Panc1 (cell line): ENCODE data around the gene ATP7B. TPM values are rescaled to one million over a fixed set of nuclear protein-coding genes. Genes with fewer than 3 reads are reported as not detected.

Source experiments
- ATAC-seq: fragments of 200-7000 bp; cut with Tn5 transposase; 2 replicates; pipeline ENCODE4 v1.9.1; 2020; ENCODE audit warnings: mild to moderate bottlenecking, moderate library complexity
- BruUV-seq: library from RNA; stranded (reverse); fragments of 400-500 nt; replicated peaks from 2 replicates; lab custom pipeline; 2021; lab: Mats Ljungman, UMichigan
- CTCF ChIA-PET: fragments of 300-600 bp; sonication (Branson Sonifier 250); formaldehyde crosslinking; loops from one replicate; lab custom pipeline; 2022; ENCODE audit warnings: antibody characterized with exemption; lab: Charles Lee
- POLR2A ChIA-PET: fragments of 300-600 bp; sonication (Branson Sonifier 250); formaldehyde crosslinking; loops from one replicate; lab custom pipeline; 2022; ENCODE audit warnings: antibody characterized with exemption; lab: Charles Lee
- DNase-seq: peaks from one replicate; pipeline ENCODE4 v3.0.0-alpha.2; 2010; ENCODE audit warnings: low read depth, low spot score
- H3K27ac ChIP-seq: 2 replicates; pipeline ENCODE4 v1.5.1; 2011; ENCODE audit warnings: mild to moderate bottlenecking, low read length, inconsistent platforms
- H3K27me3 ChIP-seq: fragments of 200-500 bp; sonication (Bioruptor generic); 2 replicates; pipeline ENCODE4 v1.6.0; 2014; ENCODE audit warnings: low read length, inconsistent platforms; ENCODE audit not compliant: control insufficient read depth, insufficient read depth
- H3K36me3 ChIP-seq: fragments of 200-500 bp; sonication (Bioruptor generic); 2 replicates; pipeline ENCODE4 v1.5.1; 2014; ENCODE audit warnings: inconsistent platforms, mild to moderate bottlenecking, low read length, moderate library complexity; ENCODE audit not compliant: control insufficient read depth, insufficient read depth
- H3K4me1 ChIP-seq: 2 replicates; pipeline ENCODE4 v1.5.1; 2011; ENCODE audit warnings: inconsistent platforms, mild to moderate bottlenecking, low read length, moderate library complexity; ENCODE audit not compliant: control insufficient read depth, insufficient read depth
- H3K4me3 ChIP-seq, 2 experiments: 2 replicates each; pipeline ENCODE4 v1.5.1; 2011 to 2012; ENCODE audit warnings: low read depth in 2 of 2, low read length in 2 of 2, mild to moderate bottlenecking in 2 of 2, inconsistent platforms in 1 of 2, moderate library complexity in 1 of 2
- H3K9me3 ChIP-seq: fragments of 200-500 bp; sonication (Bioruptor generic); 2 replicates; pipeline ENCODE4 v1.5.1; 2014; ENCODE audit warnings: low read depth, mild to moderate bottlenecking, inconsistent platforms, low read length, moderate library complexity; ENCODE audit not compliant: control insufficient read depth, insufficient read depth
- POLR2AphosphoS5 ChIP-seq: IDR thresholded peaks from 2 replicates; pipeline ENCODE4 v1.6.1; 2012; ENCODE audit warnings: mild to moderate bottlenecking, low read depth, low read length, moderate library complexity
- REST ChIP-seq, 2 experiments: IDR thresholded peaks; 2 replicates each; pipeline ENCODE4 v1.6.1; 2011 to 2012; ENCODE audit warnings: low read depth in 2 of 2, control low read depth in 1 of 2, low read length in 1 of 2, mild to moderate bottlenecking in 1 of 2, moderate library complexity in 1 of 2; ENCODE audit not compliant: insufficient read depth in 1 of 2
- SIN3A ChIP-seq: IDR thresholded peaks from 2 replicates; pipeline ENCODE4 v1.6.1; 2012; ENCODE audit warnings: low read depth, mild to moderate bottlenecking, low read length, moderate library complexity, borderline replicate concordance; ENCODE audit not compliant: insufficient read depth
- TCF7L2 ChIP-seq: IDR thresholded peaks from 2 replicates; pipeline ENCODE4 v1.6.1; 2011; ENCODE audit warnings: mild to moderate bottlenecking, low read depth, low read length, inconsistent platforms
- in situ Hi-C: cut with HindIII; loops from 2 replicates; pipeline ENCODE4 v1.10.0; 2016; ENCODE audit warnings: low sequenced_read_pairs, low pct_unique_long_range_greater_than_20kb
- intact Hi-C: fragments of 100-400 bp; cut with micrococcal nuclease; formaldehyde crosslinking; loops from one replicate; pipeline ENCODE4 v1.10.0; 2022; ENCODE audit not compliant: unreplicated experiment
- total RNA-seq: library from RNA; stranded (reverse); gene quantifications from one replicate; pipeline ENCODE4 v1.2.1, GENCODE V29; 2021; ENCODE audit not compliant: unreplicated experiment
- TF ChIP-seq, protein P1 (sequence below): fragments of 450-650 bp; IDR thresholded peaks from 2 replicates; pipeline ENCODE4 v1.5.1; 2017; ENCODE audit warnings: mild to moderate bottlenecking

ATP7B gene
- total RNA-seq, 1 experiment from 2014 or later: 19.6 TPM

DNA sequence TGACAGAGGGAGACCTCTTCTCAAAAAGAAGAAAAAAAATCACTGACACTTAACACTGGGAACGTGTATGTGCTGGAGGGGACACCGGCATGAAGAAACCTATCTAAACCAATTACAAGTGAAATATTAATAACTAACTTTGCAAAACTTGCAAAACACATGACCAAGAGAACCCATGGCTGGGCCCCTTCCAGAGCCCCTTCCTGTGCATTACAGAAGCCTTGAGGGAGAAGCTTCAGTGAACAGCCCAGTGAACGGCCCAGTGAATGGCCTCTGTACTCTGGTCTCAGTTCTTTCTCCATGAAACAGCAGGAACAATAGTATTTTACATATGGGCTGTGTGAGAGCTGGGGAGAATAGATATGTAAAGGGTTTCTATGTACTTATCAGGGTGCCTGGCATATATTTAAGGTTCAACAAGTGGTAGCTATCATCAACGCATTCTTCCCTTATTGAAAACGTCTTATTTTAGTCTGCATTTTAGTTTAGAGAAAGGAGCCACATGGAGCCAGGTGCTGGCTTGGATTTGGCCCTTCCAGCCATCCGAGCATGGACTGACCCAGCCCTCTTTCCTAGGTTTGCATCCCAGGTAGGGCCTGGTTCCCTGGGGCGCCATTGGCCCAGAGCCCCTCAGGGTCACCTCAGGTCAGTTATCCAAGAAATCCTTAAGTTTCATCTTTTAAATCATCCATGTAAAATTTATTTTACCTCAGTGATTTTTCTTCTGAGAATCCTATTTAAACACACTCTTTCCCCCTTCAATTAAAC, 95.0 kb downstream of the ATP7B start:
- no peaks in the 10 kb centered on the region for H3K36me3 ChIP-seq
- BruUV-seq: no TSS peak
- no peak for ATAC-seq
- H3K27me3 ChIP-seq: no peaks in the 10 kb centered on the region
- intact Hi-C loops: no loop called here
- POLR2A ChIA-PET: no interaction called here
- no peaks in the 10 kb centered on the region for H3K9me3 ChIP-seq
- H3K27ac ChIP-seq: no peak overlapping the region
- no peak overlapping the region for H3K4me3 ChIP-seq
- CTCF ChIA-PET: no interaction called here
- H3K4me1 ChIP-seq: no peaks in the 10 kb centered on the region
- in situ Hi-C loops: no loop called here
- TF ChIP-seq TCF7L2: no peak
- TF ChIP-seq POLR2AphosphoS5: no peak
- TF ChIP-seq SIN3A: no peak
- TF ChIP-seq, protein P1, sequence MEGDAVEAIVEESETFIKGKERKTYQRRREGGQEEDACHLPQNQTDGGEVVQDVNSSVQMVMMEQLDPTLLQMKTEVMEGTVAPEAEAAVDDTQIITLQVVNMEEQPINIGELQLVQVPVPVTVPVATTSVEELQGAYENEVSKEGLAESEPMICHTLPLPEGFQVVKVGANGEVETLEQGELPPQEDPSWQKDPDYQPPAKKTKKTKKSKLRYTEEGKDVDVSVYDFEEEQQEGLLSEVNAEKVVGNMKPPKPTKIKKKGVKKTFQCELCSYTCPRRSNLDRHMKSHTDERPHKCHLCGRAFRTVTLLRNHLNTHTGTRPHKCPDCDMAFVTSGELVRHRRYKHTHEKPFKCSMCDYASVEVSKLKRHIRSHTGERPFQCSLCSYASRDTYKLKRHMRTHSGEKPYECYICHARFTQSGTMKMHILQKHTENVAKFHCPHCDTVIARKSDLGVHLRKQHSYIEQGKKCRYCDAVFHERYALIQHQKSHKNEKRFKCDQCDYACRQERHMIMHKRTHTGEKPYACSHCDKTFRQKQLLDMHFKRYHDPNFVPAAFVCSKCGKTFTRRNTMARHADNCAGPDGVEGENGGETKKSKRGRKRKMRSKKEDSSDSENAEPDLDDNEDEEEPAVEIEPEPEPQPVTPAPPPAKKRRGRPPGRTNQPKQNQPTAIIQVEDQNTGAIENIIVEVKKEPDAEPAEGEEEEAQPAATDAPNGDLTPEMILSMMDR: no peak
- TF ChIP-seq REST (IDR thresholded peaks at IDR 0.05; ENCODE audit: insufficient read depth in 1 of 2, low read depth in 2 of 2, low read length in 1 of 2): no peak
- DNase-seq: no peak

GRCh38 chr13:51914137-51914493, 97.1 kb downstream of the ATP7B start:
- no peak overlapping the region for H3K27ac ChIP-seq
- in situ Hi-C loops: no loop called here
- no peak overlapping the region for H3K4me3 ChIP-seq
- no peaks in the 10 kb centered on the region for H3K27me3 ChIP-seq
- CTCF ChIA-PET: no interaction called here
- POLR2A ChIA-PET: no interaction called here
- TF ChIP-seq REST (IDR thresholded peaks at IDR 0.05; ENCODE audit: insufficient read depth in 1 of 2, low read depth in 2 of 2, low read length in 1 of 2): no peak
- no peak for TF ChIP-seq POLR2AphosphoS5
- no peak for TF ChIP-seq TCF7L2
- TF ChIP-seq, protein P1: no peak
- TF ChIP-seq SIN3A: no peak
- intact Hi-C loops: no loop called here
- no peaks in the 10 kb centered on the region for H3K9me3 ChIP-seq
- no peaks in the 10 kb centered on the region for H3K4me1 ChIP-seq
- BruUV-seq: no TSS peak
- ATAC-seq (no peak), DNase-seq (no peak)
- H3K36me3 ChIP-seq: no peaks in the 10 kb centered on the region
